ENCODE results near the gene CCDC154. TPM values are rescaled to one million over a fixed set of nuclear protein-coding genes. Genes with fewer than 3 reads are reported as not detected.

The CCDC154 gene
- total and polyA plus RNA-seq, 10 of the 15 experiments (the other 5 are each of a cell fraction or from before 2014, with no cell fraction given), result 0.06 to 0.26 (median 0.25) TPM; not detected in 7

DNA sequence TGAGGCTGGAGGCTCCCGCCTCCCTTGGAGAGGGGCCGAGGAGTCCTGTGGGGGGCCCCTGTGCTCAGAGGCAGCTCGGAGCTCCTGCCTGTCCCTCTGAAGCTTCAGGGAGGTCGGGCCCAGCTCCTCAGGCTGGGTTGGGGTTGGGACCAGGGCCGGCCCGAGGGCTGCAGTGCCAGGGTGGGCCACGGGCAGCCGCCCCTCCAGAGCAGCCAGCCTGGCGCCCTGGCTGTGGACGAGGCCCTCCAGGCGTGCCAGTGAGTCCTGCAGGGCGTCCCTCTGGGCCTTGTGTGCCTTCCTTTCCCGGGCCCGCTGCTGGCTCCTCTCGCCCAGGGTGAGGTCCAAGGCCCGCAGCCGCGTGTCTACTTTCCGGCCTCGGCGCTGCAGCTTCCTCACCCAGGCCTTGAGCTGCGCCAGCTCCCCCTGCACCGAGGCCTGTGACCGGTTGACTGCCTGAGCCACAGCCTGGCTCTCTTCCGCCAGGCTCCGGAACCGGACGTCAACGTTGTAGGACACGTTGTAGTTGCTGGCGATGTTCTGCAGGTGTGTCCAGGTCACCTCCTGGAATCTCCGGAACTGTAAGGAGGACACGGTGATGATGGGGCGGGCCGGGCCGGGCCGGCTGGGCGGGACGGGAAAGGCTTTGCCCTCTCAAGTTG, 43.2 kb upstream of the CCDC154 start:
- intact Hi-C loops (cut with micrococcal nuclease; ENCODE audit: unreplicated experiment), result no loop called here
- Histone ChIP-seq H4K20me1 (ENCODE audit: control insufficient read depth, insufficient read depth) (no peaks in the 10 kb centered on the region), H3K79me2 (ENCODE audit: control insufficient read depth, insufficient read depth, low read length) (no peaks in the 10 kb centered on the region), H3K4me3 (no peak overlapping the region), H3K4me2 (ENCODE audit: control insufficient read depth, insufficient read depth) (no peak overlapping the region), H3K4me1 (ENCODE audit: control insufficient read depth, insufficient read depth, low read length) (peaks cover under 1% of the 10 kb centered on the region; the same call in 1 of the 2 replicates), H3K36me3 (ENCODE audit: control insufficient read depth in 2 of 2, insufficient read depth in 2 of 2, low read length in 1 of 2) (no peaks in the 10 kb centered on the region), H3K27me3 (replicated peaks in 1 of 2; ENCODE audit: control insufficient read depth in 2 of 2, insufficient read depth in 2 of 2, low read length in 1 of 2) (no peaks in the 10 kb centered on the region), H3K9me3 (replicated peaks; ENCODE audit: control insufficient read depth, insufficient read depth, low read length) (no peaks in the 10 kb centered on the region), H2AFZ (ENCODE audit: control insufficient read depth, low read depth, low read length) (no peak overlapping the region), H3K9ac (ENCODE audit: control insufficient read depth, insufficient read depth, low read length) (no peak overlapping the region), H3K27ac (ENCODE audit: control insufficient read depth, insufficient read depth) (no peak overlapping the region)
- ChIA-PET SMC1A (ENCODE audit: uncharacterized antibody, unreplicated experiment) (no interaction called here), CTCF (no interaction called here), RAD21 (ENCODE audit: unreplicated experiment) (no interaction called here), POLR2A (no interaction called here)
- in situ Hi-C loops (cut with MboI), result no loop called here
- FAIRE-seq (no peak), DNase-seq (ENCODE audit: low read depth, low spot score) (no peak), ATAC-seq (no peak)
- WGBS (ENCODE audit: insufficient coverage, insufficient replicate concordance, low lambda C conversion rate, missing lambda C conversion rate), result 49% methylated on average over 35 of the region's 39 CpGs
- no TSS peak for BruUV-seq (replicated peaks)
- TF ChIP-seq FOS (IDR thresholded peaks at IDR 0.05; ENCODE audit: borderline replicate concordance, extremely low read depth, insufficient read length), result no peak
- no peak for TF ChIP-seq MEF2A (IDR thresholded peaks at IDR 0.05; ENCODE audit: insufficient read depth, low read depth, low read length)
- no peak for TF ChIP-seq BCL11A (IDR thresholded peaks at IDR 0.05; ENCODE audit: low read depth, low read length)
- no peak for TF ChIP-seq NR2F1 (conservative IDR thresholded peaks at IDR 0.05)
- TF ChIP-seq, protein P1, sequence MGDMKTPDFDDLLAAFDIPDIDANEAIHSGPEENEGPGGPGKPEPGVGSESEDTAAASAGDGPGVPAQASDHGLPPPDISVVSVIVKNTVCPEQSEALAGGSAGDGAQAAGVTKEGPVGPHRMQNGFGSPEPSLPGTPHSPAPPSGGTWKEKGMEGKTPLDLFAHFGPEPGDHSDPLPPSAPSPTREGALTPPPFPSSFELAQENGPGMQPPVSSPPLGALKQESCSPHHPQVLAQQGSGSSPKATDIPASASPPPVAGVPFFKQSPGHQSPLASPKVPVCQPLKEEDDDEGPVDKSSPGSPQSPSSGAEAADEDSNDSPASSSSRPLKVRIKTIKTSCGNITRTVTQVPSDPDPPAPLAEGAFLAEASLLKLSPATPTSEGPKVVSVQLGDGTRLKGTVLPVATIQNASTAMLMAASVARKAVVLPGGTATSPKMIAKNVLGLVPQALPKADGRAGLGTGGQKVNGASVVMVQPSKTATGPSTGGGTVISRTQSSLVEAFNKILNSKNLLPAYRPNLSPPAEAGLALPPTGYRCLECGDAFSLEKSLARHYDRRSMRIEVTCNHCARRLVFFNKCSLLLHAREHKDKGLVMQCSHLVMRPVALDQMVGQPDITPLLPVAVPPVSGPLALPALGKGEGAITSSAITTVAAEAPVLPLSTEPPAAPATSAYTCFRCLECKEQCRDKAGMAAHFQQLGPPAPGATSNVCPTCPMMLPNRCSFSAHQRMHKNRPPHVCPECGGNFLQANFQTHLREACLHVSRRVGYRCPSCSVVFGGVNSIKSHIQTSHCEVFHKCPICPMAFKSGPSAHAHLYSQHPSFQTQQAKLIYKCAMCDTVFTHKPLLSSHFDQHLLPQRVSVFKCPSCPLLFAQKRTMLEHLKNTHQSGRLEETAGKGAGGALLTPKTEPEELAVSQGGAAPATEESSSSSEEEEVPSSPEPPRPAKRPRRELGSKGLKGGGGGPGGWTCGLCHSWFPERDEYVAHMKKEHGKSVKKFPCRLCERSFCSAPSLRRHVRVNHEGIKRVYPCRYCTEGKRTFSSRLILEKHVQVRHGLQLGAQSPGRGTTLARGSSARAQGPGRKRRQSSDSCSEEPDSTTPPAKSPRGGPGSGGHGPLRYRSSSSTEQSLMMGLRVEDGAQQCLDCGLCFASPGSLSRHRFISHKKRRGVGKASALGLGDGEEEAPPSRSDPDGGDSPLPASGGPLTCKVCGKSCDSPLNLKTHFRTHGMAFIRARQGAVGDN (IDR thresholded peaks at IDR 0.05), result no peak
- TF ChIP-seq SREBF1 (IDR thresholded peaks at IDR 0.05; ENCODE audit: low read length), result no peak
- no peak for TF ChIP-seq SPI1 (IDR thresholded peaks at IDR 0.05; ENCODE audit: borderline replicate concordance, insufficient read depth, low read depth, low read length)
- no peak for TF ChIP-seq BHLHE40 (IDR thresholded peaks at IDR 0.05; ENCODE audit: borderline replicate concordance in 1 of 2, low read depth in 2 of 2, low read length in 1 of 2)
- TF ChIP-seq ATF7 (IDR thresholded peaks at IDR 0.05; ENCODE audit: low read depth), result no peak
- no peak for TF ChIP-seq YBX1 (IDR thresholded peaks at IDR 0.05)
- TF ChIP-seq POLR2A (IDR thresholded peaks at IDR 0.05; ENCODE audit: low read depth, low read length), result no peak
- TF ChIP-seq, protein P2, sequence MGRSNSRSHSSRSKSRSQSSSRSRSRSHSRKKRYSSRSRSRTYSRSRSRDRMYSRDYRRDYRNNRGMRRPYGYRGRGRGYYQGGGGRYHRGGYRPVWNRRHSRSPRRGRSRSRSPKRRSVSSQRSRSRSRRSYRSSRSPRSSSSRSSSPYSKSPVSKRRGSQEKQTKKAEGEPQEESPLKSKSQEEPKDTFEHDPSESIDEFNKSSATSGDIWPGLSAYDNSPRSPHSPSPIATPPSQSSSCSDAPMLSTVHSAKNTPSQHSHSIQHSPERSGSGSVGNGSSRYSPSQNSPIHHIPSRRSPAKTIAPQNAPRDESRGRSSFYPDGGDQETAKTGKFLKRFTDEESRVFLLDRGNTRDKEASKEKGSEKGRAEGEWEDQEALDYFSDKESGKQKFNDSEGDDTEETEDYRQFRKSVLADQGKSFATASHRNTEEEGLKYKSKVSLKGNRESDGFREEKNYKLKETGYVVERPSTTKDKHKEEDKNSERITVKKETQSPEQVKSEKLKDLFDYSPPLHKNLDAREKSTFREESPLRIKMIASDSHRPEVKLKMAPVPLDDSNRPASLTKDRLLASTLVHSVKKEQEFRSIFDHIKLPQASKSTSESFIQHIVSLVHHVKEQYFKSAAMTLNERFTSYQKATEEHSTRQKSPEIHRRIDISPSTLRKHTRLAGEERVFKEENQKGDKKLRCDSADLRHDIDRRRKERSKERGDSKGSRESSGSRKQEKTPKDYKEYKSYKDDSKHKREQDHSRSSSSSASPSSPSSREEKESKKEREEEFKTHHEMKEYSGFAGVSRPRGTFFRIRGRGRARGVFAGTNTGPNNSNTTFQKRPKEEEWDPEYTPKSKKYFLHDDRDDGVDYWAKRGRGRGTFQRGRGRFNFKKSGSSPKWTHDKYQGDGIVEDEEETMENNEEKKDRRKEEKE (IDR thresholded peaks at IDR 0.05), result no peak
- no peak for TF ChIP-seq MYB (IDR thresholded peaks at IDR 0.05; ENCODE audit: borderline replicate concordance, low read depth, low read length)
- TF ChIP-seq LARP7 (IDR thresholded peaks at IDR 0.05), result no peak
- no peak for TF ChIP-seq SMC3 (IDR thresholded peaks at IDR 0.05; ENCODE audit: borderline replicate concordance, low read length)
- TF ChIP-seq, protein P3, sequence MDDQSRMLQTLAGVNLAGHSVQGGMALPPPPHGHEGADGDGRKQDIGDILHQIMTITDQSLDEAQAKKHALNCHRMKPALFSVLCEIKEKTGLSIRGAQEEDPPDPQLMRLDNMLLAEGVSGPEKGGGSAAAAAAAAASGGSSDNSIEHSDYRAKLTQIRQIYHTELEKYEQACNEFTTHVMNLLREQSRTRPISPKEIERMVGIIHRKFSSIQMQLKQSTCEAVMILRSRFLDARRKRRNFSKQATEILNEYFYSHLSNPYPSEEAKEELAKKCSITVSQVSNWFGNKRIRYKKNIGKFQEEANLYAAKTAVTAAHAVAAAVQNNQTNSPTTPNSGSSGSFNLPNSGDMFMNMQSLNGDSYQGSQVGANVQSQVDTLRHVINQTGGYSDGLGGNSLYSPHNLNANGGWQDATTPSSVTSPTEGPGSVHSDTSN (IDR thresholded peaks at IDR 0.05; ENCODE audit: insufficient replicate concordance, low read depth, low read length), result no peak
- TF ChIP-seq ZNF274 (IDR thresholded peaks at IDR 0.05; ENCODE audit: insufficient read depth, insufficient read length), result no peak

All from GM12878 (cell line).